A549 (cell line): ENCODE data around the gene ETNPPL.

Source experiments
- EHMT2 ChIP-seq: fragments of 200-600 bp; sonication (generic); IDR thresholded peaks from 2 replicates; pipeline ENCODE4 v1.6.1; 2016; ENCODE audit warnings: antibody characterized with exemption, low read depth, mild to moderate bottlenecking, moderate library complexity
- POLR2A ChIP-seq: IDR thresholded peaks from 2 replicates; pipeline ENCODE4 v1.6.1; 2012; ENCODE audit warnings: mild to moderate bottlenecking, low read length
- TF ChIP-seq, protein P1 (sequence below): fragments of >200 bp; sonication (Bioruptor Twin); formaldehyde crosslinking; IDR thresholded peaks from 3 replicates; pipeline ENCODE4 v1.5.1; 2016
- TF ChIP-seq, protein P2 (sequence below): IDR thresholded peaks from 2 replicates; pipeline ENCODE4 v1.6.1; 2012

DNA sequence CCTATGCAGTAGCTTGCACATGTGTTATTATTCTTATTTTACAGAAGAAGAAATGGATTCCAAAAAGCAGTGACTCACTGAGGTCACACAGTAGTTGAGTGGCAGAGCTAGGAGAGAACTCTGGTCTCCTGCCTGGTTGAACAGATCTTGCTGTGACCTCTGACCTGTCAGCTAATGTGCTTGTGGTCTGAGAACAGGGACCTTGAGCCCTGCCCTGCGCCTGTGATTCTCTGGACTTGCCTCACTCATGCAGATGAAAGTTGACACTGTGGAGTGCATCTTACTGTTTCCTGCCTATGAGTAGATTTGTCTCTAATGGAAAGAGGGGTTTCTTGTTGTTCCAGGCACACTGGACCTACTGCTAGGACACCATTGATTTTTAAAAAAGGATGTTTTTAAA, 32.3 kb downstream of the ETNPPL start:
- TF ChIP-seq POLR2A (no peak), EHMT2 (no peak)
- TF ChIP-seq, protein P1, sequence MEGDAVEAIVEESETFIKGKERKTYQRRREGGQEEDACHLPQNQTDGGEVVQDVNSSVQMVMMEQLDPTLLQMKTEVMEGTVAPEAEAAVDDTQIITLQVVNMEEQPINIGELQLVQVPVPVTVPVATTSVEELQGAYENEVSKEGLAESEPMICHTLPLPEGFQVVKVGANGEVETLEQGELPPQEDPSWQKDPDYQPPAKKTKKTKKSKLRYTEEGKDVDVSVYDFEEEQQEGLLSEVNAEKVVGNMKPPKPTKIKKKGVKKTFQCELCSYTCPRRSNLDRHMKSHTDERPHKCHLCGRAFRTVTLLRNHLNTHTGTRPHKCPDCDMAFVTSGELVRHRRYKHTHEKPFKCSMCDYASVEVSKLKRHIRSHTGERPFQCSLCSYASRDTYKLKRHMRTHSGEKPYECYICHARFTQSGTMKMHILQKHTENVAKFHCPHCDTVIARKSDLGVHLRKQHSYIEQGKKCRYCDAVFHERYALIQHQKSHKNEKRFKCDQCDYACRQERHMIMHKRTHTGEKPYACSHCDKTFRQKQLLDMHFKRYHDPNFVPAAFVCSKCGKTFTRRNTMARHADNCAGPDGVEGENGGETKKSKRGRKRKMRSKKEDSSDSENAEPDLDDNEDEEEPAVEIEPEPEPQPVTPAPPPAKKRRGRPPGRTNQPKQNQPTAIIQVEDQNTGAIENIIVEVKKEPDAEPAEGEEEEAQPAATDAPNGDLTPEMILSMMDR: no peak
- TF ChIP-seq, protein P2, sequence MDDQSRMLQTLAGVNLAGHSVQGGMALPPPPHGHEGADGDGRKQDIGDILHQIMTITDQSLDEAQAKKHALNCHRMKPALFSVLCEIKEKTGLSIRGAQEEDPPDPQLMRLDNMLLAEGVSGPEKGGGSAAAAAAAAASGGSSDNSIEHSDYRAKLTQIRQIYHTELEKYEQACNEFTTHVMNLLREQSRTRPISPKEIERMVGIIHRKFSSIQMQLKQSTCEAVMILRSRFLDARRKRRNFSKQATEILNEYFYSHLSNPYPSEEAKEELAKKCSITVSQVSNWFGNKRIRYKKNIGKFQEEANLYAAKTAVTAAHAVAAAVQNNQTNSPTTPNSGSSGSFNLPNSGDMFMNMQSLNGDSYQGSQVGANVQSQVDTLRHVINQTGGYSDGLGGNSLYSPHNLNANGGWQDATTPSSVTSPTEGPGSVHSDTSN: no peak
